SU-DHL-6 (cell line): ENCODE measurements around the gene CHMP6.

Source experiments
- EZH2phosphoT487 ChIP-seq: fragments of 200-600 bp; sonication (generic), shearing (Covaris generic); conservative IDR thresholded peaks from 2 replicates; pipeline ENCODE4 v1.6.1; 2018; ENCODE audit warnings: mild to moderate bottlenecking, antibody characterized with exemption, low read length, moderate library complexity, mixed read lengths
- TF ChIP-seq, protein P1 (sequence below): fragments of 200-600 bp; sonication (generic); IDR thresholded peaks from one replicate; pipeline ENCODE4 v1.5.1; 2017; ENCODE audit warnings: antibody characterized with exemption, mild to moderate bottlenecking, low read length, moderate library complexity; ENCODE audit not compliant: insufficient read depth, poor library complexity, severe bottlenecking

DNA sequence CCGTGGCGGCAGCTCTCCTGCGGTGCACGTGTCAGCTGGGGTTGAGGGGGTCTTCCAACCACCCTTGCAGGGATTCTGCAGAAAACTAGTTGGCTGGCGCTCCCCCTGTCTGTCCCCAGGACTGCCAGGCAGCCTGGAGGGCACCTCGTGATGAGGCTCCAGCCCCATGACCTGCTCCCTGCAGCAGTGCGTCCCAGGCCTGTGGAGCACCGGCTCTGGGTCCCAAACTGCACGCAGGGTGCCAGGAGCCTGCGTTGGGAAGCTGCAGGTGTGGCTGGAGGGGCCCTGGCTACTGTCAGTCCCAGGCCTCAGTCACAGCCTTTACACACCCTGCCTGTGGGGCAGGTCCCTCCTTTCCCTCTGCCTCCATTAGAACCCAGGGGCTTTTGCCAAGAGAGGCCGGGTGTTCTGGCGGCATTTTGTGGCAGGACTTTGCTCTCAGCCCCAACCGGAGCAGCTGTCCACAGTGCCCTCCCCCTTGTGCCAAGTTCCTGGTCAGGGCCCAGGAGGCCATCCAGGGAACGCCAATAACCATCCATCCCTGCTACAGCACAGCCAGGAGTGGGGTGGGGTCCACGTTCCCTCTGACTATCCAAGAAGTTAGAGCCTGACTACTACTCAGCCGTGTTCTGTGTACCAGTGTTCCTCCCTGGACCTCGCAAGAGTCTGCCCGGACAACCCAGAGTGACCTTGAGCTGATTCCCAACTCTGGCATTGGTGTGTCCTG lies 9.2 kb downstream of the CHMP6 start:
- TF ChIP-seq, protein P1, sequence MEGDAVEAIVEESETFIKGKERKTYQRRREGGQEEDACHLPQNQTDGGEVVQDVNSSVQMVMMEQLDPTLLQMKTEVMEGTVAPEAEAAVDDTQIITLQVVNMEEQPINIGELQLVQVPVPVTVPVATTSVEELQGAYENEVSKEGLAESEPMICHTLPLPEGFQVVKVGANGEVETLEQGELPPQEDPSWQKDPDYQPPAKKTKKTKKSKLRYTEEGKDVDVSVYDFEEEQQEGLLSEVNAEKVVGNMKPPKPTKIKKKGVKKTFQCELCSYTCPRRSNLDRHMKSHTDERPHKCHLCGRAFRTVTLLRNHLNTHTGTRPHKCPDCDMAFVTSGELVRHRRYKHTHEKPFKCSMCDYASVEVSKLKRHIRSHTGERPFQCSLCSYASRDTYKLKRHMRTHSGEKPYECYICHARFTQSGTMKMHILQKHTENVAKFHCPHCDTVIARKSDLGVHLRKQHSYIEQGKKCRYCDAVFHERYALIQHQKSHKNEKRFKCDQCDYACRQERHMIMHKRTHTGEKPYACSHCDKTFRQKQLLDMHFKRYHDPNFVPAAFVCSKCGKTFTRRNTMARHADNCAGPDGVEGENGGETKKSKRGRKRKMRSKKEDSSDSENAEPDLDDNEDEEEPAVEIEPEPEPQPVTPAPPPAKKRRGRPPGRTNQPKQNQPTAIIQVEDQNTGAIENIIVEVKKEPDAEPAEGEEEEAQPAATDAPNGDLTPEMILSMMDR = no peak
- TF ChIP-seq EZH2phosphoT487 = no peak
